ENCODE data around the gene GPR27. TPM values are rescaled to one million over a fixed set of nuclear protein-coding genes. Genes with fewer than 3 reads are reported as not detected.
A peak's percentile ranks its signal among the peaks of the same experiment; 100 is the strongest.

GPR27 gene
- total RNA-seq, 2 donors from 2014 or later = 0.61 to 2.2 TPM

- Histone ChIP-seq H3K4me1 (no peaks in the 10 kb centered on the region), H3K27ac (no peak overlapping the region), H3K9me3 (no peaks in the 10 kb centered on the region), H3K27me3 (no peaks in the 10 kb centered on the region), H3K9ac (ENCODE audit: low read depth in 2 of 2, low read length in 2 of 2) (no peak overlapping the region), H3K36me3 (no peaks in the 10 kb centered on the region), H3K4me3 (no peak overlapping the region)
- intact Hi-C loops (cut with DNase I) = no loop called here
- no peak for DNase-seq
- TF ChIP-seq CTCF (IDR thresholded peaks at IDR 0.05) = no peak
Measured at GRCh38 chr3:71721002-71721401, 32.7 kb upstream of the GPR27 start.

GRCh38 chr3:71721651-71722157 lies 32.0 kb upstream of the GPR27 start:
- DNase-seq = no peak
- TF ChIP-seq CTCF (IDR thresholded peaks at IDR 0.05) = no peak
- Histone ChIP-seq H3K4me3 (no peak overlapping the region), H3K27me3 (no peaks in the 10 kb centered on the region), H3K9me3 (no peaks in the 10 kb centered on the region), H3K27ac (no peak overlapping the region), H3K9ac (ENCODE audit: low read depth in 2 of 2, low read length in 2 of 2) (no peak overlapping the region), H3K36me3 (no peaks in the 10 kb centered on the region), H3K4me1 (no peaks in the 10 kb centered on the region)
- intact Hi-C loops (cut with DNase I) = no loop called here

- TF ChIP-seq CTCF (IDR thresholded peaks at IDR 0.05) = no peak
- H3K27me3 ChIP-seq = no peaks in the 10 kb centered on the region
- no peaks in the 10 kb centered on the region for H3K4me1 ChIP-seq
- no peaks in the 10 kb centered on the region for H3K9me3 ChIP-seq
- DNase-seq = no peak
- H3K4me3 ChIP-seq = no peak overlapping the region
- intact Hi-C loops (cut with DNase I) = no loop called here
- no peaks in the 10 kb centered on the region for H3K36me3 ChIP-seq
- H3K27ac ChIP-seq = no peak overlapping the region
- H3K9ac ChIP-seq (ENCODE audit: low read depth in 2 of 2, low read length in 2 of 2) = no peak overlapping the region
Measured at GRCh38 chr3:71722693-71723092, 31.0 kb upstream of the GPR27 start.

- Histone ChIP-seq H3K4me1 (no peaks in the 10 kb centered on the region), H3K9ac (ENCODE audit: low read depth in 2 of 2, low read length in 2 of 2) (peak overlapping the region in 1 of 2 donors; percentile 66), H3K4me3 (peak overlapping the region; percentile 71), H3K36me3 (no peaks in the 10 kb centered on the region), H3K27ac (peak overlapping the region; percentile 79), H3K9me3 (no peaks in the 10 kb centered on the region), H3K27me3 (no peaks in the 10 kb centered on the region)
- intact Hi-C loops (cut with DNase I) = no loop called here
- TF ChIP-seq CTCF (IDR thresholded peaks at IDR 0.05) = no peak
- DNase-seq = no peak
Measured at GRCh38 chr3:71723452-71724170, 30.0 kb upstream of the GPR27 start.

- no peaks in the 10 kb centered on the region for H3K9me3 ChIP-seq
- peak overlapping the region; percentile 66 to 96 for H3K9ac ChIP-seq (ENCODE audit: low read depth in 2 of 2, low read length in 2 of 2)
- intact Hi-C loops (cut with DNase I) = no loop called here
- H3K4me3 ChIP-seq = peak overlapping the region; percentile 71
- no peak for TF ChIP-seq CTCF (IDR thresholded peaks at IDR 0.05)
- DNase-seq = no peak
- no peaks in the 10 kb centered on the region for H3K36me3 ChIP-seq
- no peaks in the 10 kb centered on the region for H3K4me1 ChIP-seq
- H3K27ac ChIP-seq = peak overlapping the region; percentile 79
- H3K27me3 ChIP-seq = no peaks in the 10 kb centered on the region
Measured at GRCh38 chr3:71724171-71724453, 29.5 kb upstream of the GPR27 start.

All from colonic mucosa (tissue), 4 donors.